ENCODE measurements around the gene RALGAPB. TPM values are rescaled to one million over a fixed set of nuclear protein-coding genes. Genes with fewer than 3 reads are reported as not detected.
"Not testable (repeated sequence)": the region's sequence is repeated elsewhere in the genome, so short reads cannot be mapped to it uniquely, and the experiment has no call there.

Gene RALGAPB
- total RNA-seq, result 10 to 100 TPM; 36.2 to 39.7 TPM

- ATAC-seq (ENCODE audit: low read depth), result peak; percentile 98
- POLR2A ChIA-PET, result interaction anchor here (0.6 to 4.1 kb wide), 7 partner anchors 11 to 490 kb away, joined by 3 to 32 read pairs (median 5); partner anchors contain the start of genes DHX35, RPRD1B, SNHG17 and TTI1
- Mint-ChIP-seq H3K4me3 (peak within 1 kb of the TSS; percentile 88), H3K27ac (peak within 1 kb of the TSS; percentile 78), H3K27me3 (peaks cover 4% of the 10 kb centered on the region), H3K9me3 (no peaks in the 10 kb centered on the region), H3K36me3 (peaks cover 7% of the 10 kb centered on the region), H3K4me1 (peaks cover 25% of the 10 kb centered on the region)
- peak; percentile 99 for DNase-seq
Observed at GRCh38 chr20:38472513-38473366, at the start of gene RALGAPB. RALGAPB (plus strand) TSS chr20:38472843; CDS start chr20:38488433, 15,590 bp downstream.

GRCh38 chr20:38423541-38423940, 49.1 kb upstream of the RALGAPB start:
- no peak overlapping the region for H3K4me3 Mint-ChIP-seq
- POLR2A ChIA-PET, result interaction anchor here (3.5 kb wide), 1 partner anchor 11 kb away, joined by 16 read pairs; the partner anchor contains the start of gene SNHG17
- H3K27ac Mint-ChIP-seq, result no peak overlapping the region
- peaks cover 9% of the 10 kb centered on the region for H3K4me1 Mint-ChIP-seq
- H3K27me3 Mint-ChIP-seq, result no peaks in the 10 kb centered on the region
- no peaks in the 10 kb centered on the region for H3K9me3 Mint-ChIP-seq
- peaks cover 34% of the 10 kb centered on the region for H3K36me3 Mint-ChIP-seq
- ATAC-seq (ENCODE audit: low read depth), result no peak
- DNase-seq, result no peak

GRCh38 chr20:38424401-38424800, 48.2 kb upstream of the RALGAPB start:
- Mint-ChIP-seq H3K4me3 (no peak overlapping the region), H3K27me3 (no peaks in the 10 kb centered on the region), H3K9me3 (no peaks in the 10 kb centered on the region), H3K27ac (no peak overlapping the region), H3K36me3 (peaks cover 37% of the 10 kb centered on the region), H3K4me1 (peaks cover 17% of the 10 kb centered on the region)
- POLR2A ChIA-PET, result interaction anchor here (3.5 kb wide), 1 partner anchor 10 kb away, joined by 16 read pairs; the partner anchor contains the start of gene SNHG17
- ATAC-seq (ENCODE audit: low read depth) (no peak), DNase-seq (no peak)

- no peak overlapping the region for H3K4me3 Mint-ChIP-seq
- POLR2A ChIA-PET, result interaction anchor here (0.5 to 3.5 kb wide), 2 partner anchors 8 to 21 kb away, joined by 3 to 16 read pairs; partner anchors contain the start of gene SNHG17
- no peak for ATAC-seq (ENCODE audit: low read depth)
- no peak for DNase-seq
- peaks cover 24% of the 10 kb centered on the region for H3K4me1 Mint-ChIP-seq
- H3K9me3 Mint-ChIP-seq, result no peaks in the 10 kb centered on the region
- H3K36me3 Mint-ChIP-seq, result peaks cover 40% of the 10 kb centered on the region
- H3K27ac Mint-ChIP-seq, result peak overlapping the region; percentile 25
- no peaks in the 10 kb centered on the region for H3K27me3 Mint-ChIP-seq
Observed at GRCh38 chr20:38426006-38426897, 46.4 kb upstream of the RALGAPB start.

- H3K9me3 Mint-ChIP-seq, result no peaks in the 10 kb centered on the region
- peaks cover 33% of the 10 kb centered on the region for H3K4me1 Mint-ChIP-seq
- no peaks in the 10 kb centered on the region for H3K27me3 Mint-ChIP-seq
- H3K27ac Mint-ChIP-seq, result no peak overlapping the region
- ATAC-seq (ENCODE audit: low read depth) (no peak), DNase-seq (no peak)
- H3K4me3 Mint-ChIP-seq, result no peak overlapping the region
- POLR2A ChIA-PET, result no interaction called here
- peaks cover 45% of the 10 kb centered on the region for H3K36me3 Mint-ChIP-seq
Observed at GRCh38 chr20:38427655-38428023, 45.0 kb upstream of the RALGAPB start.

GRCh38 chr20:38428800-38429199, 43.8 kb upstream of the RALGAPB start:
- no peaks in the 10 kb centered on the region for H3K9me3 Mint-ChIP-seq
- H3K27me3 Mint-ChIP-seq, result no peaks in the 10 kb centered on the region
- H3K4me1 Mint-ChIP-seq, result peaks cover 35% of the 10 kb centered on the region
- POLR2A ChIA-PET, result interaction anchor here (0.8 kb wide), 1 partner anchor 17 kb away, joined by 3 read pairs; no protein-coding TSS in a partner anchor
- ATAC-seq (ENCODE audit: low read depth) (no peak), DNase-seq (no peak)
- H3K36me3 Mint-ChIP-seq, result peaks cover 38% of the 10 kb centered on the region
- H3K4me3 Mint-ChIP-seq, result no peak overlapping the region
- no peak overlapping the region for H3K27ac Mint-ChIP-seq

GRCh38 chr20:38429301-38429700, 43.3 kb upstream of the RALGAPB start:
- Mint-ChIP-seq H3K36me3 (peaks cover 36% of the 10 kb centered on the region), H3K27ac (no peak overlapping the region), H3K27me3 (no peaks in the 10 kb centered on the region), H3K4me3 (no peak overlapping the region), H3K4me1 (peaks cover 38% of the 10 kb centered on the region), H3K9me3 (no peaks in the 10 kb centered on the region)
- no peak for ATAC-seq (ENCODE audit: low read depth)
- POLR2A ChIA-PET, result no interaction called here
- no peak for DNase-seq

- Mint-ChIP-seq H3K27me3 (no peaks in the 10 kb centered on the region), H3K4me3 (peak overlapping the region; percentile 93), H3K27ac (no peak overlapping the region), H3K9me3 (no peaks in the 10 kb centered on the region), H3K4me1 (peaks cover 38% of the 10 kb centered on the region), H3K36me3 (peaks cover 34% of the 10 kb centered on the region)
- no peak for ATAC-seq (ENCODE audit: low read depth)
- no peak for DNase-seq
- POLR2A ChIA-PET, result interaction anchor here (1.4 kb wide), 1 partner anchor 15 kb away, joined by 6 read pairs; no protein-coding TSS in a partner anchor
Observed at GRCh38 chr20:38430679-38431325, 41.8 kb upstream of the RALGAPB start.

- Mint-ChIP-seq H3K4me1 (peaks cover 34% of the 10 kb centered on the region), H3K9me3 (no peaks in the 10 kb centered on the region), H3K27ac (no peak overlapping the region), H3K27me3 (peaks cover 2% of the 10 kb centered on the region), H3K36me3 (peaks cover 28% of the 10 kb centered on the region), H3K4me3 (peak overlapping the region; percentile 93)
- POLR2A ChIA-PET, result interaction anchor here (1.2 to 1.4 kb wide), 2 partner anchors 14 to 41 kb away, joined by 3 to 6 read pairs; partner anchors contain the start of gene RALGAPB
- no peak for ATAC-seq (ENCODE audit: low read depth)
- no peak for DNase-seq
Observed at GRCh38 chr20:38432292-38432691, 40.4 kb upstream of the RALGAPB start.

GRCh38 chr20:38432870-38433269, 39.8 kb upstream of the RALGAPB start:
- H3K4me3 Mint-ChIP-seq, result peak overlapping the region; percentile 93
- not testable (repeated sequence) for H3K27me3 Mint-ChIP-seq; H3K9me3 Mint-ChIP-seq; DNase-seq; ATAC-seq (ENCODE audit: low read depth)
- H3K27ac Mint-ChIP-seq, result peak overlapping the region; percentile 90
- POLR2A ChIA-PET, result interaction anchor here (1.2 to 2.9 kb wide), 2 partner anchors 13 to 40 kb away, joined by 3 to 146 read pairs; partner anchors contain the start of gene RALGAPB
- H3K4me1 Mint-ChIP-seq, result peaks cover 34% of the 10 kb centered on the region
- peaks cover 28% of the 10 kb centered on the region for H3K36me3 Mint-ChIP-seq

GRCh38 chr20:38433304-38433972, 39.2 kb upstream of the RALGAPB start:
- no peak for DNase-seq
- H3K27me3 Mint-ChIP-seq, result peaks cover 7% of the 10 kb centered on the region
- H3K4me1 Mint-ChIP-seq, result peaks cover 34% of the 10 kb centered on the region
- H3K36me3 Mint-ChIP-seq, result peaks cover 28% of the 10 kb centered on the region
- POLR2A ChIA-PET, result interaction anchor here (1.2 to 2.9 kb wide), 5 partner anchors 8 to 39 kb away, joined by 3 to 146 read pairs (median 16); partner anchors contain the start of gene RALGAPB
- no peaks in the 10 kb centered on the region for H3K9me3 Mint-ChIP-seq
- ATAC-seq (ENCODE audit: low read depth), result no peak
- H3K27ac Mint-ChIP-seq, result peak overlapping the region; percentile 90
- H3K4me3 Mint-ChIP-seq, result peak overlapping the region; percentile 93

GRCh38 chr20:38434301-38434741, 38.3 kb upstream of the RALGAPB start:
- peaks cover 22% of the 10 kb centered on the region for H3K36me3 Mint-ChIP-seq

More at GRCh38 chr20:38434301-38434741, 38.3 kb upstream of the RALGAPB start:
- H3K4me1 Mint-ChIP-seq, result peaks cover 25% of the 10 kb centered on the region
- peak; percentile 44 for ATAC-seq (ENCODE audit: low read depth)
- POLR2A ChIA-PET, result interaction anchor here (0.6 to 2.9 kb wide), 8 partner anchors 9 to 398 kb away, joined by 3 to 146 read pairs (median 6); partner anchors contain the start of gene RALGAPB
- peaks cover 8% of the 10 kb centered on the region for H3K27me3 Mint-ChIP-seq
- H3K4me3 Mint-ChIP-seq, result peak overlapping the region; percentile 93
- peak overlapping the region; percentile 90 for H3K27ac Mint-ChIP-seq
- H3K9me3 Mint-ChIP-seq, result no peaks in the 10 kb centered on the region
- DNase-seq, result peak; percentile 54
